Body of pancreas (tissue), 4 donors: ENCODE data around the gene TMEM156. TPM values are rescaled to one million over a fixed set of nuclear protein-coding genes. Genes with fewer than 3 reads are reported as not detected.

Source experiments
- ATAC-seq: fragments of 150-250 bp; one replicate; pipeline ENCODE4 v1.9.1; 2016
- DNase-seq, 4 donors: peaks; one replicate each; pipeline ENCODE4 v3.0.0-alpha.2; 2019
- H3K27ac ChIP-seq, 4 donors: fragments of 200-600 bp; sonication (generic); 1 replicate in 3 of 4; 2 replicates in 1 of 4; pipeline versions ENCODE4 v1.5.1 to v1.6.1; 2016 to 2019; ENCODE audit warnings: mild to moderate bottlenecking in 1 of 4, mixed read lengths in 1 of 4, moderate library complexity in 1 of 4
- H3K27me3 ChIP-seq, 2 donors: fragments of 200-600 bp; sonication (generic); one replicate each; pipeline ENCODE4 v1.6.0; 2016; ENCODE audit warnings: mild to moderate bottlenecking in 1 of 2
- H3K36me3 ChIP-seq, 2 donors: fragments of 200-600 bp; sonication (generic); replicated peaks in 1 of 2; 2 replicates each; pipeline ENCODE4 v1.5.1; 2016; ENCODE audit warnings: low read depth in 2 of 2; ENCODE audit not compliant: insufficient read depth in 1 of 2
- H3K4me1 ChIP-seq: fragments of 200-600 bp; sonication (generic); one replicate; pipeline ENCODE4 v1.6.0; 2016
- H3K4me3 ChIP-seq, 2 donors: fragments of 200-600 bp; sonication (generic); 1 replicate in 1 of 2; 2 replicates in 1 of 2; pipeline ENCODE4 v1.5.1; 2016 to 2019
- H3K9me3 ChIP-seq, 3 donors: fragments of 200-600 bp; sonication (generic); 1 replicate in 2 of 3; 2 replicates in 1 of 3; pipeline ENCODE4 v1.5.1; 2016
- POLR2A ChIP-seq, 3 donors: fragments of 450-650 bp; IDR thresholded peaks; one replicate each; pipeline ENCODE4 v1.6.1; 2016; ENCODE audit warnings: antibody characterized with exemption in 3 of 3, mild to moderate bottlenecking in 2 of 3
- WGBS, 2 donors: methylation state at CpG; one replicate each; pipeline ENCODE4 v1.1.5; 2017; 5-methylcytosine and 5-hydroxymethylcytosine counted together
- intact Hi-C: fragments of 100-400 bp; cut with DNase I; formaldehyde crosslinking; loops from one replicate; pipeline ENCODE4 v1.15.1; 2023
- total RNA-seq, 2 donors: library from RNA; depleted of rRNA; stranded (reverse); fragments of >200 nt; gene quantifications; one replicate each; pipeline ENCODE4 v1.1.0, GENCODE V29; 2016
- TF ChIP-seq, protein P1 (sequence below), 7 experiments: fragments of 450-650 bp in 4 of 7; fragments of 200-600 bp in 3 of 7; sonication (generic) in 3 of 7; IDR thresholded peaks; one replicate each; pipeline ENCODE4 v1.5.1; 2016 to 2019; ENCODE audit warnings: antibody characterized with exemption in 7 of 7

The TMEM156 gene
- total RNA-seq, 2 donors from 2014 or later: 2.9 TPM; not detected in 1

DNA sequence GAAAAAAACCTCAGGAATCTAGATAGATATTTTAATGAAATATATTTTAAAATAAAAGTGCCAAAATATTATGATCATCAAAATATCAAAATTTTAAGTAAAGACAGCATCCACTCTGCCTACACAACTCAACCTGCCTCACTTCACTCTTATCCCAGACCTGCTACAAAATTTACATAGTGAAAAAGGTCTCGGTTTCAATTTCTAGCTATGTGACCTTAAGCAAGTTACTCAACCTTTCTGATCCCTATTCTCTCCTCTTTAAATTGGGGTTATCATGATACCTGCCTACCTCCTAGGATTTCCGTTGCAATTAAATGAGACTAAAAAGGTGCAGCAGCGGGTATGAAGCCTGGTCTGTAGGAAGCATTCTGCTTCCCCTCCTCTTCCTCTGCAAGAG is 91.7 kb downstream of the TMEM156 start:
- WGBS, 2 donors: 92 to 93% methylated on average over 3 of the region's 3 CpGs
- DNase-seq (no peak), ATAC-seq (no peak)
- Histone ChIP-seq H3K4me1 (no peaks in the 10 kb centered on the region), H3K9me3 (no peaks in the 10 kb centered on the region), H3K36me3 (peaks cover 0 to 13% of the 10 kb centered on the region in 2 donors), H3K4me3 (no peak overlapping the region), H3K27me3 (no peaks in the 10 kb centered on the region), H3K27ac (no peak overlapping the region)
- intact Hi-C loops: no loop called here
- no peak for TF ChIP-seq POLR2A (IDR thresholded peaks at IDR 0.05)
- TF ChIP-seq, protein P1, sequence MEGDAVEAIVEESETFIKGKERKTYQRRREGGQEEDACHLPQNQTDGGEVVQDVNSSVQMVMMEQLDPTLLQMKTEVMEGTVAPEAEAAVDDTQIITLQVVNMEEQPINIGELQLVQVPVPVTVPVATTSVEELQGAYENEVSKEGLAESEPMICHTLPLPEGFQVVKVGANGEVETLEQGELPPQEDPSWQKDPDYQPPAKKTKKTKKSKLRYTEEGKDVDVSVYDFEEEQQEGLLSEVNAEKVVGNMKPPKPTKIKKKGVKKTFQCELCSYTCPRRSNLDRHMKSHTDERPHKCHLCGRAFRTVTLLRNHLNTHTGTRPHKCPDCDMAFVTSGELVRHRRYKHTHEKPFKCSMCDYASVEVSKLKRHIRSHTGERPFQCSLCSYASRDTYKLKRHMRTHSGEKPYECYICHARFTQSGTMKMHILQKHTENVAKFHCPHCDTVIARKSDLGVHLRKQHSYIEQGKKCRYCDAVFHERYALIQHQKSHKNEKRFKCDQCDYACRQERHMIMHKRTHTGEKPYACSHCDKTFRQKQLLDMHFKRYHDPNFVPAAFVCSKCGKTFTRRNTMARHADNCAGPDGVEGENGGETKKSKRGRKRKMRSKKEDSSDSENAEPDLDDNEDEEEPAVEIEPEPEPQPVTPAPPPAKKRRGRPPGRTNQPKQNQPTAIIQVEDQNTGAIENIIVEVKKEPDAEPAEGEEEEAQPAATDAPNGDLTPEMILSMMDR (IDR thresholded peaks at IDR 0.05): no peak

DNA sequence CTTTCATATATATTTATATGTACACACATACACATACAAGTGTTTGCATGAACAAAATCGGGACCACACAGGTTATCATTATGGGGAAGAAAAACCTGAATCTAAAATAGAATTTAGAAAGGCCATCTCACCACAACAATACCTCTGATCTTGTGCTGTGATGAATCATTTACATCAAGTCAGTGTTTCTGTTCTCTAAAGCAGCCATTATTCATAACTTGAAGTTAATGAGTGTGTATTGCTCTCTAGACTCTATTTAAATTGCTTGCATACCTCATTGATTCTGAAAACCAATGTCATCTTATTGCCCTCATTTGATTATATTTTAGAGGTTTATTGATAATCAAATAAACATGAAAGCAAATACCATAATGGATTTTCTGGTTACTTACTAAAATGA is 93.0 kb downstream of the TMEM156 start:
- intact Hi-C loops: no loop called here
- whole genome bisulfite sequencing, 2 donors: 63 to 69% methylated on average over 1 of the region's 1 CpG
- Histone ChIP-seq H3K27ac (no peak overlapping the region), H3K36me3 (peaks cover 0 to 9% of the 10 kb centered on the region in 2 donors), H3K27me3 (no peaks in the 10 kb centered on the region), H3K9me3 (no peaks in the 10 kb centered on the region), H3K4me3 (no peak overlapping the region), H3K4me1 (no peaks in the 10 kb centered on the region)
- ATAC-seq (no peak), DNase-seq (no peak)
- TF ChIP-seq, protein P1 (IDR thresholded peaks at IDR 0.05): no peak
- no peak for TF ChIP-seq POLR2A (IDR thresholded peaks at IDR 0.05)

DNA sequence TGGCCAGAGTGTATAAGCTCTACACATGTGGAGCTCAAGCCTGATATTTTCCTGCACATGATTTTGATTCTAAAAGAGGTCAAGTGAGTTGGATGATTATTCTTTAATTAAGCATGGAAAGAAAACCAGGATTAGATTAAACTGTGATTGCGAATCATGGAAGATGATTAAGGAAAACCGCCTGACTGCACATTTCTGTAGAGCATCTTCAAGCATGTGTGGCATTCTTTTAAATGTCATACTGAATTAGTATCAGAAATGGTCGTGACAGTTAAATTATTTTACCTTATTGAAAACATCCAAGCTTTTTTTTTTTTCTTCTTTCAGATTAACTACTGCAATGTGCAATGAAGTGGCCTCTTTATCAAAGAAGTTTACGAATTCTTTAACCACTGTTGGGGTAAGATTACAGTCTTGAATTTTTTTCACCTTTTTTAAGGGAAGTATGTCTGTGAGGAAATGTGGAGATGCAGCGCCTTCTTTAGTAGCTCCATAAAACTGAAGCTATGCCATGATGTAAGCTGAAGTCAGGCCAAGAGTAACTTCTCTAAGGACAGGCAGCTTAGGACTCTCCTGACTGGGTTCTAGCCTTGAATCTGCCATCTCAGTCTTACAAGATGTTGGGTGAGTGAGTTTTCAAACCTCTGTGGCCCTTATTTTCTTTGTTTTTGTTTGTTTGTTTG is 96.7 kb downstream of the TMEM156 start:
- Histone ChIP-seq H3K27me3 (no peaks in the 10 kb centered on the region), H3K36me3 (peaks cover 0 to 16% of the 10 kb centered on the region in 2 donors), H3K9me3 (no peaks in the 10 kb centered on the region), H3K4me1 (no peaks in the 10 kb centered on the region), H3K4me3 (no peak overlapping the region), H3K27ac (no peak overlapping the region)
- intact Hi-C loops: no loop called here
- TF ChIP-seq POLR2A (IDR thresholded peaks at IDR 0.05): no peak
- TF ChIP-seq, protein P1 (IDR thresholded peaks at IDR 0.05): no peak
- DNase-seq (no peak), ATAC-seq (no peak)
- 86 to 90% methylated on average over 5 of the region's 5 CpGs for WGBS, 2 donors

DNA sequence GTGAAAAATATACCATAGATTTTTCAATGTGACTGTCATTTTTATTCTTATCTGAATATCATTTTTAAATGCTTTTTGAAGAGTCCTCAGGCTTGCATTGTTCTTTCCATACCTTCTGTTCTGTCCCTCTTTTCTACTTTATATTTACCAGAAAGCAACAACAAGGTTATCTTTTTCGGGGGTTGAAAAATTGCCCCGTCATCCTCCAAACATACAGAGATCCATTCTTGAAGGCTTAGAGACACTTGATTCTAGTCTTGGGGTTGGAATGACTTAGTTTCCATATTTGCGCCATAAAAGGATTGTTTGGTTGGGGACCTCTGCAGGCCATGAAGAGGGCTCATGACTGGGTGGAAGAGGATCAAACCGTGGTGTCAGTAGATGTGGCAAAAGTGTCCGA is 101.1 kb downstream of the TMEM156 start:
- WGBS, 2 donors: 75 to 87% methylated on average over 5 of the region's 5 CpGs
- Histone ChIP-seq H3K36me3 (peaks cover 0 to 11% of the 10 kb centered on the region in 2 donors), H3K4me3 (no peak overlapping the region), H3K9me3 (no peaks in the 10 kb centered on the region), H3K27me3 (no peaks in the 10 kb centered on the region), H3K27ac (no peak overlapping the region), H3K4me1 (no peaks in the 10 kb centered on the region)
- TF ChIP-seq, protein P1 (IDR thresholded peaks at IDR 0.05): no peak
- TF ChIP-seq POLR2A (IDR thresholded peaks at IDR 0.05): no peak
- ATAC-seq (no peak), DNase-seq (no peak)
- intact Hi-C loops: no loop called here

DNA sequence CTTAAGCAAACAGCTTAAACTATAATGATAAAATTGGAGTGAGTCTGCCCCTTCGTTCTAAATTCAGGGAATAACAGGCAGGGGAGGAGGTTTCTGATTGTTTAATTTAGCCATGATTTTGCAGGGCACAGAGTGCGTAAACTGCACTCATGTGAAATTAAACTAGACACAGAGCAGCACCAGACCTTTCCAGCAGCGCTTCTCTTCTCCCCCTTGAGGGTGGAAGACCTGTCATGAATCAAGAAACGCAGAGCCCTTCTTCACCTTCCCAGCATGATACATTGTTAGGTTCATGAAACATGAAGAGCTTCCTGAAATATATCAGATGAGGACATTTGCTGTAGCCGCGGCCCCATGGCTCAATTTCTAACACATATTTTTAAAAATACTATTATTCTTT is 101.5 kb downstream of the TMEM156 start:
- DNase-seq: no peak
- no peak for TF ChIP-seq POLR2A (IDR thresholded peaks at IDR 0.05)
- TF ChIP-seq, protein P1 (IDR thresholded peaks at IDR 0.05): no peak
- no peak for ATAC-seq
- H3K36me3 ChIP-seq: peaks cover 0 to 11% of the 10 kb centered on the region in 2 donors
- H3K4me1 ChIP-seq: no peaks in the 10 kb centered on the region
- H3K4me3 ChIP-seq: no peak overlapping the region
- intact Hi-C loops: no loop called here
- H3K9me3 ChIP-seq: no peaks in the 10 kb centered on the region
- no peak overlapping the region for H3K27ac ChIP-seq
- H3K27me3 ChIP-seq: no peaks in the 10 kb centered on the region
- 86 to 91% methylated on average over 6 of the region's 6 CpGs for WGBS, 2 donors
